Central memory CD8-positive, alpha-beta T cell (primary cell): Measurements from ENCODE around the gene BACE2.
"Not testable (repeated sequence)": the region's sequence is repeated elsewhere in the genome, so short reads cannot be mapped to it uniquely, and the experiment has no call there.

ENCODE experiments used
- ATAC-seq: fragments of 150-1000 bp; cut with Tn5 transposase; replicated peaks from 2 replicates; pipeline ENCODE4 v1.10.0; 2022; ENCODE audit warnings: mild to moderate bottlenecking, moderate FRiP score, moderate number of reproducible peaks; ENCODE audit not compliant: poor library complexity, severe bottlenecking; ENCODE audit errors: extremely low read depth
- DNase-seq, 2 donors: peaks; one replicate each; pipeline ENCODE4 v3.0.0; 2021; ENCODE audit warnings: low spot score in 2 of 2
- H3K27ac Mint-ChIP-seq: one replicate; pipeline ENCODE4 v1.8.0; 2022; ENCODE audit warnings: low read depth, mild to moderate bottlenecking, moderate library complexity, mixed read lengths
- H3K27me3 Mint-ChIP-seq: one replicate; pipeline ENCODE4 v1.8.0; 2022; ENCODE audit warnings: mixed read lengths
- H3K36me3 Mint-ChIP-seq: one replicate; pipeline ENCODE4 v1.8.0; 2022; ENCODE audit warnings: mild to moderate bottlenecking, moderate library complexity, mixed read lengths; ENCODE audit not compliant: insufficient read depth
- H3K4me1 Mint-ChIP-seq: one replicate; pipeline ENCODE4 v1.8.0; 2022; ENCODE audit warnings: mixed read lengths
- H3K4me3 Mint-ChIP-seq: one replicate; pipeline ENCODE4 v1.8.0; 2022; ENCODE audit warnings: mild to moderate bottlenecking, moderate library complexity, mixed read lengths
- H3K9me3 Mint-ChIP-seq: one replicate; pipeline ENCODE4 v1.8.0; 2022; ENCODE audit warnings: mixed read lengths

BACE2 gene

DNA sequence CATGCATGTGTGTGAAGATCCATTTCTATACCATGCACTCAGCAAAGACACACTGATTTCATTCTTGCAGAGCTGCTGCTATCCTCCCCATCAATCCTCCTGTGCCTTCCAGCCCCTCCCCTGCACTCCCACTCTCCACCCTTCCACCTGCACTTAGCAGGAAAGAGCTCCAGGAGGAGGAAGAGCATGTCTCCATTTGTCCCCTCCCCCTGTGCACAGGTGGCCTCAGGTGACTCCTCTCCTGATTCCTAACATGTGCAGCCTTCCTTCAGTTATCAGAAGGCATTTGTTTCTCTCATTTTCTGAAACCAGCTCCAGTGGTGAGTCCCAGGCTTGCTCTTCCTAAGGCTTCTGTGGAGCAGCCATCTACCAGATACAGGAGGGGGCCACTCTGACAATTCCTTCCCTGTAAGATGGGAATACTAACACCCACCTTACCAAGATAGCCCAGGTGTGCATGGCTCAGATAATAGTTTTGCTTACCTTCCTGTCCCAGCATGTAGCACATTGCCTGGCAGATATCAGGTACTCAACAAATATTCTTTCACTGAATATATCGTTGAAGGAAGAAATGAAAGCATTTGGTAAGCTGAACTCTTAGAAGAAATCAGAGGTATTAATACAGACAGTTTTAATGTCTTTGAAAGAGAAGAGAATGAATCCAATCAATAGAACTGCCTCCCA lies 126.7 kb downstream of the BACE2 start:
- H3K9me3 Mint-ChIP-seq, result no peaks in the 10 kb centered on the region
- peaks cover 86% of the 10 kb centered on the region for H3K27me3 Mint-ChIP-seq
- peaks cover 6% of the 10 kb centered on the region for H3K4me1 Mint-ChIP-seq
- DNase-seq (no peak), ATAC-seq (no peak)
- H3K4me3 Mint-ChIP-seq, result no peak overlapping the region
- no peaks in the 10 kb centered on the region for H3K36me3 Mint-ChIP-seq
- H3K27ac Mint-ChIP-seq, result no peak overlapping the region

- no peak overlapping the region for H3K27ac Mint-ChIP-seq
- no peak overlapping the region for H3K4me3 Mint-ChIP-seq
- DNase-seq, result no peak
- peaks cover 76% of the 10 kb centered on the region for H3K27me3 Mint-ChIP-seq
- ATAC-seq, result no peak
- H3K4me1 Mint-ChIP-seq, result peaks cover 6% of the 10 kb centered on the region
- no peaks in the 10 kb centered on the region for H3K36me3 Mint-ChIP-seq
- H3K9me3 Mint-ChIP-seq, result no peaks in the 10 kb centered on the region
Observed at GRCh38 chr21:41295721-41296254, 127.8 kb downstream of the BACE2 start.

- no peaks in the 10 kb centered on the region for H3K36me3 Mint-ChIP-seq
- H3K27me3 Mint-ChIP-seq, result peaks cover 29% of the 10 kb centered on the region
- ATAC-seq, result no peak
Observed at GRCh38 chr21:41302976-41303375, 135.0 kb downstream of the BACE2 start.

GRCh38 chr21:41304068-41304720 lies 136.2 kb downstream of the BACE2 start:
- no peaks in the 10 kb centered on the region for H3K36me3 Mint-ChIP-seq
- H3K9me3 Mint-ChIP-seq, result peaks cover 5% of the 10 kb centered on the region
- peaks cover 17% of the 10 kb centered on the region for H3K27me3 Mint-ChIP-seq
- H3K4me1 Mint-ChIP-seq, result no peaks in the 10 kb centered on the region
- H3K4me3 Mint-ChIP-seq, result no peak overlapping the region
- no peak for DNase-seq
- ATAC-seq, result no peak
- no peak overlapping the region for H3K27ac Mint-ChIP-seq

More at GRCh38 chr21:41302976-41303375, 135.0 kb downstream of the BACE2 start:
- no peak overlapping the region for H3K27ac Mint-ChIP-seq
- no peaks in the 10 kb centered on the region for H3K4me1 Mint-ChIP-seq
- H3K4me3 Mint-ChIP-seq, result no peak overlapping the region
- H3K9me3 Mint-ChIP-seq, result peaks cover 5% of the 10 kb centered on the region
- no peak for DNase-seq

DNA sequence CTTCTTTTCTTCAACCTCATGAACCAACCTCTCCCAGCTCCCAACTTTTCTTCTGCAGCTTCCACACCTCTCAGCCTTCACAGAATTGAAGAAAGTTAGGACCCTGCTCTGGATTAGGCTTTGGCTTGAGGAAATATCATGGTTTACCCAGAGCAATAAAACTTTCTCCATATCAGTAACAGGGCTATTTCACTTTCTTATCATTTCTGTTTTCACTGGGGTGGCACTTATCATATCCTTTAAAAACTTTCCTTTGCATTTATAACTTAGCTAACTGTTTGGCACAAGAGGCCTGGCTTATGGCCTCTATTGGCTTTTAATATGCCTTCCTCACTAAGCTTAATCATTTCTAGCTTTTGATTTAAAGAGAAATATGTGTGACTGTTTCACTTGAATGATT lies 139.3 kb downstream of the BACE2 start:
- no peak for ATAC-seq
- peaks cover 36% of the 10 kb centered on the region for H3K27me3 Mint-ChIP-seq
- H3K27ac Mint-ChIP-seq, result no peak overlapping the region

GRCh38 chr21:41313285-41314164 lies 145.6 kb downstream of the BACE2 start:
- DNase-seq, H3K9me3 Mint-ChIP-seq, H3K4me1 Mint-ChIP-seq, H3K36me3 Mint-ChIP-seq, H3K27ac Mint-ChIP-seq, H3K4me3 Mint-ChIP-seq, ATAC-seq: not testable (repeated sequence)
- H3K27me3 Mint-ChIP-seq, result peaks cover 61% of the 10 kb centered on the region

More for the DNA sequence above, 139.3 kb downstream of the BACE2 start:
- H3K4me3 Mint-ChIP-seq, result no peak overlapping the region
- H3K9me3 Mint-ChIP-seq, result peaks cover 5% of the 10 kb centered on the region
- DNase-seq, result no peak
- no peaks in the 10 kb centered on the region for H3K4me1 Mint-ChIP-seq
- no peaks in the 10 kb centered on the region for H3K36me3 Mint-ChIP-seq

DNA sequence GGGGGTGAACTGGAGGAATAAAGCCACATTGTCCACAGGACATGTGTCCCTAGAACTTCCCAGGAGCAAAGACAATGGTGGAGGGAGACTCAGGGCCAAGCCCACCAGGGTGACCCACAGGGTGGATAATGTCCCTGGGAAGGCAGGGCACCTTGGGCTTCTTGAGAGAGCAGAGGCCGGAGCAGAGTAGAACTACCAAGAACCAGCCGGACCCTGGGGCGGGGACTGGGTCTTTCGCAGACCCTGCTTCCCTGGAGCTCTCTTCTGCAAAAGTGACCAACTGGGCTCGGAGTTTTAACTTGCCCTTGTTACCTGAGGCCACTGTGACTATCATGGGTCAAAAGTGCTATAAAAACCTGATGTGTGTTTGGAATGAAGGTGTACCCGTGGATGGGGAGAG lies 147.8 kb downstream of the BACE2 start:
- H3K36me3 Mint-ChIP-seq, result no peaks in the 10 kb centered on the region
- ATAC-seq (no peak), DNase-seq (no peak)
- no peak overlapping the region for H3K27ac Mint-ChIP-seq
- peaks cover 63% of the 10 kb centered on the region for H3K27me3 Mint-ChIP-seq
- H3K9me3 Mint-ChIP-seq, result no peaks in the 10 kb centered on the region
- no peaks in the 10 kb centered on the region for H3K4me1 Mint-ChIP-seq
- no peak overlapping the region for H3K4me3 Mint-ChIP-seq

GRCh38 chr21:41316200-41317062 lies 148.5 kb downstream of the BACE2 start, which contains the start of gene FAM3B:
Gene FAM3B (plus strand): TSS chr21:41316801. CDS start chr21:41316880, 79 bp downstream.
- H3K4me1 Mint-ChIP-seq, result no peaks in the 10 kb centered on the region
- DNase-seq (no peak), ATAC-seq (no peak)
- no peak within 1 kb of the TSS for H3K4me3 Mint-ChIP-seq
- no peak within 1 kb of the TSS for H3K27ac Mint-ChIP-seq
- no peaks in the 10 kb centered on the region for H3K36me3 Mint-ChIP-seq
- peaks cover 68% of the 10 kb centered on the region for H3K27me3 Mint-ChIP-seq
- H3K9me3 Mint-ChIP-seq, result no peaks in the 10 kb centered on the region

- H3K9me3 Mint-ChIP-seq, result no peaks in the 10 kb centered on the region
- ATAC-seq, result no peak
- no peak for DNase-seq
- no peak overlapping the region for H3K4me3 Mint-ChIP-seq
- no peaks in the 10 kb centered on the region for H3K36me3 Mint-ChIP-seq
- no peak overlapping the region for H3K27ac Mint-ChIP-seq
- H3K27me3 Mint-ChIP-seq, result peaks cover 68% of the 10 kb centered on the region
- no peaks in the 10 kb centered on the region for H3K4me1 Mint-ChIP-seq
Observed at GRCh38 chr21:41317063-41317392, 149.1 kb downstream of the BACE2 start.

- Mint-ChIP-seq H3K4me1 (no peaks in the 10 kb centered on the region), H3K27me3 (peaks cover 68% of the 10 kb centered on the region)
Observed at GRCh38 chr21:41317458-41317857, 149.5 kb downstream of the BACE2 start.

DNA sequence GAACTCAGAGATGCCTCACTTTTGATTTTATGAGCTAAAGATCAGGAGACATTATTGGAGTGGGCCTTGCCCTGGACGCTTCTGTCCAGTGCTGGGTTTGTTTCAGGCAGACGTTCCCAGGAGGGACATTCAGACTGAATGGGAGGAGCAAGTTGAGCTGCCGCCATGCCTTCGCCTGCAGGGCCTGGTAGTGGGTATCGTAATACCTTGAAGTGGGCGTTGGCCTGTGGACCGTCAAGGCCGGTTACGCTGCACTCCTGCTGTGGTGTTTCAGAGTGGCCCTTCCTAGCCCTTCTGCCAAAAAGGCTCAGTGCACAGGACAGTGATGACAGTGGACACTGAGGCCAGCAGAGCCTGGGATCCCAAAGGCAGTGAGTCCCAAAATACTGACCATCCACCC lies 150.3 kb downstream of the BACE2 start:
- ATAC-seq, result no peak
- Mint-ChIP-seq H3K4me1 (no peaks in the 10 kb centered on the region), H3K27me3 (peaks cover 68% of the 10 kb centered on the region), H3K27ac (no peak overlapping the region), H3K9me3 (no peaks in the 10 kb centered on the region), H3K36me3 (no peaks in the 10 kb centered on the region), H3K4me3 (no peak overlapping the region)
- DNase-seq, result no peak

More at GRCh38 chr21:41317458-41317857, 149.5 kb downstream of the BACE2 start:
- H3K4me3 Mint-ChIP-seq, result no peak overlapping the region
- no peak overlapping the region for H3K27ac Mint-ChIP-seq
- H3K36me3 Mint-ChIP-seq, result no peaks in the 10 kb centered on the region
- no peaks in the 10 kb centered on the region for H3K9me3 Mint-ChIP-seq
- no peak for DNase-seq
- no peak for ATAC-seq

GRCh38 chr21:41319273-41319672 lies 151.3 kb downstream of the BACE2 start:
- ATAC-seq, result no peak

More at GRCh38 chr21:41319273-41319672, 151.3 kb downstream of the BACE2 start:
- Mint-ChIP-seq H3K27ac (no peak overlapping the region), H3K4me3 (no peak overlapping the region), H3K27me3 (peaks cover 65% of the 10 kb centered on the region), H3K9me3 (no peaks in the 10 kb centered on the region), H3K4me1 (no peaks in the 10 kb centered on the region), H3K36me3 (no peaks in the 10 kb centered on the region)
- DNase-seq, result no peak
